GM18505 (cell line): ENCODE data around the gene KRT73.
"Not testable (repeated sequence)": the region's sequence is repeated elsewhere in the genome, so short reads cannot be mapped to it uniquely, and the experiment has no call there.

Source experiments
- ATAC-seq: cut with Tn5 transposase; IDR thresholded peaks from one replicate; pipeline ENCODE4 v1.9.1; 2021; ENCODE audit not compliant: unreplicated experiment
- POLR2A ChIP-seq: IDR thresholded peaks from 4 replicates; pipeline ENCODE4 v1.6.1; 2011; ENCODE audit warnings: borderline replicate concordance; ENCODE audit not compliant: insufficient read depth, insufficient read length; ENCODE audit errors: extremely low read depth

The KRT73 gene

DNA sequence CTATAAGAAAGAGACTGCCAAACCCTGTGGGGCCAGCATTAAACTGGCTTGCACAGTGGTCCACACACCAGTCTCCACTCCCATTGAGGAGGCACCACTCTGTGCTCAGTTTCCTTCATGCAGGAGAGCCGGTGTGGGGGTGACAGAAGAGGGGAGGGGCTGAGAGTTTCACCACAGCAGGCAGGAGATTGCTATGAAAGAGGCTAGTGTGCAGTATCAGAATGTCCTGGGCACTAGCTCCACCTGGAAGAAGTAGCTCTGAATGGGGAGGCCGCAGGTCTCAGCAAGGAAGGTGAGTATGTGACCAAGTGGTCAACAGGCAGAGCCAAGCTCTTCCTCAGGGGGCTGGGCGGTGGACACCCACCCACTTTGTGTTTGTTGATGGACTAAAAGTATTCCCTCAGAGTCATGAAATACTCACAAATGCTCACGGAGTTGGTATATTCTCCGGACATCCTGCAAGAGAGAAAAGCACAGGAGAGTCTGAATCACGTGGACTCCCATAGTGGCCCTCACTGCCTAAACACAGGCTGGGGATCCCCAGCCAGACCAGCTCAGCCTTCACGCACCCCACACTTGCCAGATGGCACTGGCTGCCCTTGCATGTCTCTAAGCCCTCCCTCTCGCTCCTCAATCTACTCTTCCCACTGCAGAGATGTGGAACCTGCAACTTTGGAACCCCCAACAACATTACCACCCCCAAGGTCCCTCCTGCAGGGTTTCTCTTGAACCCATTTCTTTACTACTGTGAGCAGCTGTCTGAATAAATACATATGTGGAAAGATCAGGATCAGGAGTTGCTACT is 9.3 kb downstream of the KRT73 start:
- ATAC-seq: no peak
- TF ChIP-seq POLR2A: no peak

DNA sequence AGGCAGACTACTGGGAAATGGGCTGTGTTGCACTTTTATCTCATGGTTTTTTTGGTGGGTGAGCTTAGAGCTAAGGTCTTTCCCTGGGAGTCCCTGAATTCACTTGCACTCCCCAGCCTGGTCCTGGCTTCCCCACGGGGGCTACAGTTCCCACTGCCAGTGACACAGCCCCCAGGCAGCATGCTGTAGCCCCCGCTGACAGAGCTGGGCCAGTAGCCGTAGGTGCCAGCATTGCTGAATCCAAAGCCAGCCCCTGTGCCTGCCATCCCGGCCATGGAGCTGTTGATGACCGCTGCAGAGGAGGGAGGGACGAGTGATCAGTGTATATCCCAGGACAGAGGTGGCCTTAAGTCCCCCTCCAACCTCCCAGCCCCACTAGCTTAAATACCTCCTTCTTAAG is 10.2 kb downstream of the KRT73 start:
- no peak for ATAC-seq
- TF ChIP-seq POLR2A: no peak

DNA sequence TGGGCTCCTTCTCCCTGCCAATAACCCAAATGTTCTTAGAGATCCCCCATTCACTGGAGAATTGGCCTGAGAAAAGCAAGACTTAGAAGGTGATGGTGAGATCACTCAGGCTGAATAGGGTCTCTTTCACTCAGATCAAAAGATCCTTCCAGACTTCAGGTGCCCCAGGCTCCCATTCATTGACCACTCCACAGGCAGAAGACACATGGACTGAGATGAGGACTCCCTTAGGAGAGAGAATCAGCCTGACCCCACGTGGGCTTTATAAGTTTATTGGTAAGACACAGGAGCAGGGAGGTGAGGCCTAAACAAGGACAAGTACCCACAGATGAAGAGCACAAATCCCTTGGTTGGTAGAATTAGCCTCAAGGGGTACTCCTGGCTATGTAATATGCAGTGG is 11.0 kb downstream of the KRT73 start:
- TF ChIP-seq POLR2A: no peak
- no peak for ATAC-seq

DNA sequence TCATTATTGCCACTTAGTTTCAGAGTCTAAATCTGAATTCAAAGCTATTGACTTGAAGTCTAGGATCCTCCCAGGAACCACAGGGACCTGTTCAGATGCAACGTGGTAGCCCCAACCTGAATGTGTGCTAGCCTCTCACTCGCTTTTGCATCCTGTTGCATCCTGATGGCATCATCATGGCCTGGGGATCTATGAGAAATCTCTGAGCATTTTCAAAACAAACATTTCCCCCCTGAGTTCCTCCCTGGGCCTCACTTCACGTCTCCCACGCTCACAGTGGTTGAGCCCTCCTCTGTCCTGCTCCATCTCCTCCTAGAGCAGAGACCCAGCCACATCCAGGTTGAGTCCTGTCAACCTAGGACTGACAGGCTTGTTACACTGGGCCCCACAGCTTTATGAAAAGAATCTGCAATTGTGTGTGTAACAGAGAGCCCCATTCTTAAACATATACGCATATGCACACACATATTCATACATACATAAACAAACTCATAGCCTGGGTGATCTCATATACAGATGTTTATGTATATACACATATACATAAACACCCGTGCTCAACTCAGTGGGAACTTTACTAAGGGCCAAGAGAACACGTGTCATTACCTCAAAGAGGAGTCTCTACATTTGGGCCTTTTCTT is 11.7 kb downstream of the KRT73 start:
- no peak for TF ChIP-seq POLR2A
- ATAC-seq: no peak

DNA sequence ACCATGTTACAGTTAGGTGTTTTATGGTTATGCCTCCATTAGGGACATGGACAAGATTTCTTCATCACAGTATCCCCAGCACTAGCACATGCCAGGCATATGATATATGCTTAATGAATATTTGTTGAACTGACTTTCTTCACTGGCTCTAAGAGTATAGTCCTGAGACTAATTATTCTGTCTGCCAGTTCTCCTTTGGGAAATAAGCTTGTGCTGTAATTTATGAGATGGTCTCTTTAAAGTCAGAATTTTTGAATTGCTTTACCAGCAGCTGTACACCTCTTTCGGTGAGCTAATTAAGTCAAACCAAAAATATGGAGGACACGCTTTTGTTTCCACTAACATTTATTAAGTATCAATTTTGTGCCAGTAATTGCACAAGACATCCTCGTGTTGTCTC is 12.3 kb downstream of the KRT73 start:
- TF ChIP-seq POLR2A: no peak
- no peak for ATAC-seq

DNA sequence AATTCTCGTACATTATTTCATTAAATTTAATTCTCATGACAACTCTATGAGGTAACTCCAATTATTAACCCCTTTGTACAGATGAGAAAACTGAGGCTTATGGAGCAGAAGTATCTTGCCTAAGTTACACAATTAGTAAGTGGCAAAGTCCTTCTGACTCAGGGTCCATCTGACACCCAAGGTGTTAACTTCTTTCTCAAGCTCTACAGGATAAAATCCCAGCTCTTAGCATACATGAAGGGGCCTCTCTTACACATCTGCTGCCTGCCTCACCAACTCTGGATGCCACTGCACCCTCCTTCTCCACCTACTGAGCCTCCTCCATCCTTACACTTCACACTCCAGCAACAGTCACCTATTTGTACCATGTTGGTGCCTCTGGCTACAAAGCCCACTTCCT is 12.8 kb downstream of the KRT73 start:
- ATAC-seq: no peak
- no peak for TF ChIP-seq POLR2A

DNA sequence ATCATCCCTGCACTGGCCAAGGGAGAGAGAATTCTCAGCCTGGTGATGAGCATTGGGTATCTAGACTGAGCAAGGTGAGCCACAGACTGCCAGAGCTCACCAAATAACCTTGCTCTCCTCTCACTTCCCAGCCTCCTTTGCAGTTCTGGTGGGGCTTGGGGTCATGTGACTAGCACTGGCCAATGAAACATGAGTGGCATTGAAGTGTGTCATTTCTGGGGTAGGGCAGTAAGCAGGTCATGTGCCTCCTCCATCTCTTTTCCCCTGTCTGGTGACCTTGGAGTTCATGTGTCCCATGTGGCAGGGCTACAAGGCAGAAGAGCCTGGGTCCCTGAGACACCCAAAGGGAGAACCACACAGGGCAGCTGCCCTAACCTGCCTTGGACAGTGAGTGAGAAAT is 13.5 kb downstream of the KRT73 start:
- TF ChIP-seq POLR2A: no peak
- no peak for ATAC-seq

DNA sequence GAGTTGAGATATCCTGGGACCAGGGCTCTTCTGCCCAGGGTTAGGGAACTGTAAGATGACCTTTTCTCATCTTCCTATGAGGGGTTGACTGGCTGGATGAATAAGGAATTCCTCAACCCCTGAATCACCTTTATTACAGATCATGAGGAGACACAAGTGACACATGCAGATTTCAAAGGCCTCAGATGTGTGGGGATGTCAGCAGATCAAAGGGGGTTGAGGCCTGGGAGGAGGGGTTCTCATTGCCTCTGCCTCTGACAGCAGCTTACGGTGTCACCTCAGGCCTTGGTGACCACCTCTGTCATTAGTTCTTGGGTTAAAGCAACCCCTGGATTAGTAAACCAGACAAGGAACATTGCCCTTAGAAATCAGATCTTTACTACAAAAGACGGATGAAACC is 15.0 kb downstream of the KRT73 start:
- TF ChIP-seq POLR2A: no peak
- ATAC-seq: no peak

DNA sequence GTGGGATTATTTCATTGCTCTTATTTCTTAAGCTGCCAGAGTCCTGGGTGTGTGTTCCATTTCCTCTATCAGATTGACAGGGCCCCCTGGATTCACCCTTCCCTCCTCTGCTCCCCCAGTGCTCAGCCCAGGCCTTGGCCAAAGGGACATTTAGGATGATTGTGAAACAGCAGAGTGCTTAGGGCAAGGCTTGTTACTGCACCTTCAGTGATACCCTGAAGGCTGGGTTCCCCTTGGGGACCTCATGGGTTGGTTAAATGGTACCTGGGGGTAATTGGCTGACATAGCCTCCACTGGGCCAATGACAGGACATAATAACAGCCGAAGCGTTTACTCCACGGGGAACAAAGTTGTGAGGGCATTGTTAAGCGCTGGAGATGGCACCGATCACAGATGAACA is 15.8 kb downstream of the KRT73 start:
- TF ChIP-seq POLR2A: no peak
- ATAC-seq: no peak

DNA sequence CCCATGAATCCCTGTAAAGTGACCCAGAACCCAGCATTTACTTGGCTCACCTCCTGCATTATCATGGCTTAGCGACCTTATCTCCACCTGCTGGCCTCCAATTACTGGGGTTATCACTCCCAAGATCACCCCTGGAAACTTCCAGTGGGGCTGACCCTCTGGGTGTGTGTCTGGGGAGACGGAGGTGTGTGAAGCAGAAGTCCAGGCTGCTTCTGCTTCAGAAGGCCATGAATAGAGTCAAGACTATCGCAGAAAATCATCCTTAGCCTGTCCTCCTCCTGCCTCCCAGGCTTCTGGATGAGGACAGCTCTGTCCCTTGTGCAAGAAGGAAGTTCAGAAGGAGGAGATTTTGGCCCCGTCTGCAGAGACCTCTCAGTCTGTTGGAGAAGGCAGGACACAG is 16.7 kb downstream of the KRT73 start:
- ATAC-seq: no peak
- TF ChIP-seq POLR2A: no peak

DNA sequence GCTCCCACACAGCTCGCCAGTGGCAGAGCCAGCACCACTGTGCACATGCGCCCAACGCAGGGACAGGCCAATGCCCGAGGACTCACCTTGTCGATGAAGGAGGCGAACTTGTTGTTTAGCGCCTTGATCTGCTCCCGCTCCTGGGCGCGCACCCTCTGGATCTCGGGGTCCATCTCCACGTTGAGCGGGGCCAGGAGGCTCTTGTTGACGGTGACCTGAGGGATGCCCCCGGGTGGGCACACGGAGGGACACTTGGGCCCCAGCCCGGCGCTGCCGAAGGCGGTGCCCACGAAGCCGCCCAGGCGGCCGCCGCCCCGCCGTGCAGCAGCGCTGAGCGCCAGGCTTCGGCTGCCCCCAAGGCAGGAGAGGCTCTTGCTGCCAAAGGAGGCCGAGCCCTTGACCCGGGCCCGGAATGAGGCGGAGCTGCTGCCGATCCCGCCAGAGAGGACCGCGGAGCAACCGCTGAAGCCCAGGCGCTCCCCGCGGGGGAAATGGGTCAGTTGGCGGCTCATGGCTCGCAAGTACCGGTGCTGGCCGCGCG is 17.3 kb downstream of the KRT73 start, which contains the start of gene KRT72:
Gene KRT72 (minus strand): TSS at position 523 of the 541 bp plus-strand sequence. CDS start 11 bp downstream, at position 512.
- TF ChIP-seq POLR2A: no peak
- ATAC-seq: no peak

DNA sequence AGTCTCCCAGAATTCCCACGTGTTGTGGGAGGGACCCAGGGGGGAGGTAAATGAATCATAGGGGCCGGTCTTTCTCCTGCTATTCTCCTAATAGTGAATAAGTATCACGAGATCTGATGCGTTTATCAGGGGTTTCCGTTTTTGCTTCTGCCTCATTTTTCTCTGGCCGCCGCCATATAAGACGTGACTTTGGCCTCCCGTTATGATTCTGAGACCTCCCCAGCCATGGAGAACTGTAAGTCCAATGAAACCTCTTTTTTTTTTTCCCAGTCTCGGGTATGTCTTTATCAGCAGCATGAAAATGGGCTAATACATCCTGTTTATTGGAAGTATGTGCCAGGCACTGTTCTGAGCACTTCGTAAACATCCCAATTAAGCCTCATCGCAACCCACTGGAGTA is 17.9 kb downstream of the KRT73 start:
- no peak for TF ChIP-seq POLR2A
- ATAC-seq: no peak

DNA sequence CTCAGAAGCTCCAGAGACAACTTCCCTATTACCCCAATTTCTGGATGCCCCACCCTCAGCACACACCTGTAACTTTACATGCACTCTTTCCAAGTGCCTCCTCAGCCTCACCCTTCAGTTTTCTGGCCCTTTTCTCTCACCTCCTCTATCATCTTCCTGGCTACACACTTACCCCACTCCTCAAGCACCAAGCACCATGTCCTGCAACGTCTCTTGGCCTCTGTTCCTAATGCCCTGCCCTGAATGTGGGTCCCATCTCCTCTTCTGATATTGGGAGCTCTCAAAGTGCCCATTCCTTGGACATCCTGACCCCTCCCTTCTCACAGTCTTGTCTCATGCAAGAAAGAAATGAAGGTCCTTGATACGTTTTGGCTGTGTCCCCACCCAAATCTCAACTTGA is 18.3 kb downstream of the KRT73 start:
- no peak for TF ChIP-seq POLR2A
- no peak for ATAC-seq

DNA sequence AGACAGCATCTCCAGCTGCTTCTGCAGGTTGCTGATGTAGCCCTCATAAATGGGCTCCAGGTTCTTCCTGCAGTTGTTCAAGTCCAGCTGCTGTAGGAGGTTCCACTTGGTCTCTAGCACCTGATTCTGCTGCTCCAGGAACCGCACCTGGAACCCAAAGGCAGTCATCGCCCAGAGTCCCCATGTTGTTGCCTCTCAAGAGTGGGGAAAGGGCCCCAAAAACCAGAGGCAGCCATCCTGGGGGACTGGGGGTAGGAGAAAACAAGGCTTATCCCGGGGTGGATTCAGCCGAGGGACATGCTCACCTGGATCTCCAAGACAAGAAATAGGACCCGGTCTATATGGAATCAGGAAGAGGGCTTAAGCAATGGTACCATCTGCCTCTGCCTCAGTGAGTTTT is 19.4 kb downstream of the KRT73 start:
- TF ChIP-seq POLR2A: no peak
- no peak for ATAC-seq

DNA sequence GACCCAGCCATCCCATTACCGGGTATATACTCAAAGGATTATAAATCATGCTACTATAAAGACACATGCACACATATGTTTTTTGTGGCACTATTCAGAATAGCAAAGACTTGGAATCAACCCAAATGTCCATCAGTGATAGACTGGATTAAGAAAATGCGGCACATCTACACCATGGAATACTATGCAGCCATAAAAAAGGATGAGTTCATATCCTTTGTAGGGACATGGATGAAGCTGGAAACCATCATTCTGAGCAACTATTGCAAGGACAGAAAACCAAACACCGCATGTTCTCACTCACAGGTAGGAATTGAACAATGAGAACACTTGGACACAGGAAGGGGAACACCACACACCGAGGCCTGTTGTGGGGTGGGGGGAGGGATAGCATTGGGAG is 24.1 kb downstream of the KRT73 start:
- not testable (repeated sequence) for ATAC-seq
